CD4-positive, alpha-beta T cell treated with Interleukin-15 for 4 hours (primary cell): ENCODE data around the gene COL9A3.
"Not testable (repeated sequence)": the region's sequence is repeated elsewhere in the genome, so short reads cannot be mapped to it uniquely, and the experiment has no call there.

ENCODE experiments used
- DNase-seq: peaks from one replicate; pipeline ENCODE4 v3.0.0-alpha.2; 2020; ENCODE audit warnings: low spot score

Gene COL9A3

GRCh38 chr20:62836967-62837490 is 20.2 kb downstream of the COL9A3 start:
- DNase-seq: no peak

GRCh38 chr20:62837790-62838127 is 20.9 kb downstream of the COL9A3 start:
- DNase-seq: no peak

GRCh38 chr20:62838128-62838891 is 21.5 kb downstream of the COL9A3 start:
- no peak for DNase-seq

GRCh38 chr20:62839261-62839660 is 22.4 kb downstream of the COL9A3 start:
- DNase-seq: no peak

- DNase-seq: no peak
These were observed 23.0 kb downstream of the COL9A3 start for GRCh38 chr20:62839816-62840215.

- DNase-seq: no peak
These were observed 23.7 kb downstream of the COL9A3 start for GRCh38 chr20:62840244-62841197.

- DNase-seq: no peak
These were observed 24.9 kb downstream of the COL9A3 start for GRCh38 chr20:62841705-62842212.

- DNase-seq: no peak
These were observed 26.8 kb downstream of the COL9A3 start for GRCh38 chr20:62843656-62844055.

GRCh38 chr20:62844182-62844581 is 27.3 kb downstream of the COL9A3 start:
- DNase-seq: no peak

- DNase-seq: no peak
These were observed 28.7 kb downstream of the COL9A3 start for GRCh38 chr20:62845416-62846160.

GRCh38 chr20:62846166-62846890 is 29.5 kb downstream of the COL9A3 start:
- DNase-seq: no peak

GRCh38 chr20:62848917-62849316 is 32.1 kb downstream of the COL9A3 start:
- not testable (repeated sequence) for DNase-seq

GRCh38 chr20:62849431-62849830 is 32.6 kb downstream of the COL9A3 start:
- DNase-seq: no peak

- no peak for DNase-seq
These were observed 33.6 kb downstream of the COL9A3 start for GRCh38 chr20:62850333-62850974.

GRCh38 chr20:62852196-62852595 is 35.3 kb downstream of the COL9A3 start:
- DNase-seq: no peak

GRCh38 chr20:62852841-62853240 is 36.0 kb downstream of the COL9A3 start:
- no peak for DNase-seq

- not testable (repeated sequence) for DNase-seq
These were observed 36.5 kb downstream of the COL9A3 start for GRCh38 chr20:62853304-62853703.

- no peak for DNase-seq
These were observed 37.3 kb downstream of the COL9A3 start for GRCh38 chr20:62854121-62854520.

GRCh38 chr20:62855120-62855519 is 38.3 kb downstream of the COL9A3 start:
- DNase-seq: no peak

- DNase-seq: no peak
These were observed 40.2 kb downstream of the COL9A3 start for GRCh38 chr20:62856931-62857619.
